HUES64 (cell line): ENCODE measurements around the gene CDKL1.
A peak's percentile ranks its signal among the peaks of the same experiment; 100 is the strongest.

Experiments
- H3K27ac ChIP-seq: 2 replicates; pipeline ENCODE4 v1.7.0; 2013; ENCODE audit warnings: low read depth, low read length, inconsistent platforms
- H3K27me3 ChIP-seq: 2 replicates; pipeline ENCODE4 v1.6.1; 2013; ENCODE audit warnings: mild to moderate bottlenecking, low read length; ENCODE audit not compliant: insufficient read depth
- H3K36me3 ChIP-seq: 2 replicates; pipeline ENCODE4 v1.6.1; 2013; ENCODE audit warnings: mild to moderate bottlenecking, low read length; ENCODE audit not compliant: insufficient read depth
- H3K4me1 ChIP-seq: 2 replicates; pipeline ENCODE4 v1.6.1; 2013; ENCODE audit warnings: mild to moderate bottlenecking, low read length, moderate library complexity; ENCODE audit not compliant: insufficient read depth
- H3K4me3 ChIP-seq: 2 replicates; pipeline ENCODE4 v1.5.1; 2013; ENCODE audit warnings: mild to moderate bottlenecking, low read length, moderate library complexity
- H3K9ac ChIP-seq: 2 replicates; pipeline ENCODE4 v1.6.1; 2013; ENCODE audit warnings: mild to moderate bottlenecking, low read depth, low read length
- H3K9me3 ChIP-seq: 2 replicates; pipeline ENCODE4 v1.6.1; 2013; ENCODE audit warnings: low read depth, low read length; ENCODE audit not compliant: insufficient read depth
- WGBS: fragments of 150-250, 120-280 bp; methylation state at CpG from one replicate; pipeline ENCODE4 v1.1.7; 2013; ENCODE audit warnings: missing lambda C conversion rate; 5-methylcytosine and 5-hydroxymethylcytosine counted together

The CDKL1 gene

DNA sequence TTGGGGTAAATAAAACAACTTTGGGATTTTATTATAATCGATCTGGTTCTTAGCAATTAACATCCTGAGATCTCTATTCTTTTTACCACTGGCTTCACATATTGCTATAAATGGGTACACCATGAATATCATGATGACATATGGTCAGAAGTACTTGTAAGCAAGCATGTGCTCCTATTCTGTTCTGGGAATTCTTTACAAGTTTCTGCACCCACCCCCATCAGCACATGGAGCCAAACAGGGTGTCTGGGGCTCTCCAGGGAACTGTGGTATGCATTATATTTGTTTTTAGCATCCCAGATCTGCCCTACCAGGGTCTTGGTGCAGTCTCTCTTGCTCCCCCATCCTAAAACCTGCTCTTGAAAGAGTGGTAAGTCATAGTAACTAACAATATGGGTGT lies 53.2 kb downstream of the CDKL1 start:
- Histone ChIP-seq H3K27ac (no peak overlapping the region), H3K36me3 (no peaks in the 10 kb centered on the region), H3K9me3 (no peaks in the 10 kb centered on the region), H3K9ac (no peak overlapping the region), H3K4me3 (no peak overlapping the region), H3K4me1 (peaks cover 12% of the 10 kb centered on the region; the same call in 1 of the 2 replicates), H3K27me3 (no peaks in the 10 kb centered on the region)
- WGBS: no CpG with 5 or more reads among the region's 1 CpG

DNA sequence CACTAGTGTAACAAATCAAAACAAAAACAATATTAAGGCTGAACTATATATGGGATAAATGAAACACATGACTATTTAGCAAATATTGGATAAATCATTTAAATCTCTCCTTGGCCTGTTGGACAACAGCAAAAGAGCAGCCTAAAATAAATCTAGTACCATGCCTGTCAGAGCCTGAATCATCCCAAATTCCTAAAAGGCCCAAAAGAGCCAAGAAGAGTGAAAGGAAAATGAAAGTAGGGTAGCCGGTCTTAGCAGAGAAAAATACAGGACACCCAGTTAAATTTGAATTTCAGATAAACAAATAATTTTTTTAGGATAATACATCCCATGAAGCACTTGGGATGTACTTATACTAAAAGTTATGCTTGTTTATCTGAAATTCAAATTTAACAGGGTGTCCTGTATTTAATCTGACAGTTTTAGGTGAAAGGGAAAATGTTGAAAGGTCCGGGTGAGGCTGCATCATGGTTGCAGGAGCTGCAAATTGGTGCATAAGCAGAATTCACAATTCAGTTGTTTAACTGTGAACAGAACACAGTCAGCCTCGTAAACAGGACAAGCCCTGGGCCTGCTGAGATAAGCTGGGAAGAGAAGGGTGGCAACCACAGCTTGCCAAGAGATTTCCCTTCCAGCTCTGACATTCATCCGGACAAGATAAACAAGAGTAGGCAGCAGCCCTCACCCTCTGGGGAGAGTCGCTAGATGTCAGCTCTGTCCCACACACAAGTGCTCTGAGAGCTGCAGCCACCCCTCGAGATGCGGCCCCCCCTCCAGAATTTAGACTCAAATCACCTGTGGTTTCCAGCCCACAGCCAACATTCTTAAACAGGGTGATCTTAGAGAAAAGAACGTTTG lies 54.2 kb downstream of the CDKL1 start:
- peaks cover 12% of the 10 kb centered on the region; the same call in 1 of the 2 replicates for H3K4me1 ChIP-seq
- H3K27ac ChIP-seq: no peak overlapping the region
- no peak overlapping the region for H3K9ac ChIP-seq
- H3K27me3 ChIP-seq: no peaks in the 10 kb centered on the region
- 39% methylated on average over 7 of the region's 8 CpGs for WGBS
- no peaks in the 10 kb centered on the region for H3K9me3 ChIP-seq
- no peak overlapping the region for H3K4me3 ChIP-seq
- no peaks in the 10 kb centered on the region for H3K36me3 ChIP-seq

DNA sequence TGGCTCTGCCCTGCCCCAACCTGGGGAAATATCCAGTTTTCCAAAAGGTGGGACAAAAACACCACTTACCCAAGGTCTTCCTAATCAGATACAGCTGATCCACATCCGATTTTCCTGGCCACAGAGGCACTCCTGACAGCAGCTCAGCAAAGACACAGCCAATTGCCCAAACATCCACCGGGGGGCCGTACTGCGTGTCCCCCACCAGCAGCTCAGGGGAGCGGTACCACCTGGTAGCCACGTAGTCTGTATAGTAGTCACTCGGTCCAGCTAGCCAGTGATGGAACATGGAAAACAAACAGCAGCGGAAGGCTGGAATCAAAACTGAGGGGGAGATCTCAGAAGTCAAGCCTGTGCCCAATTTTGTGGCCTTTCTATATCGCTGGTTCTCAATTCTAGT lies 55.7 kb downstream of the CDKL1 start:
- Histone ChIP-seq H3K27ac (no peak overlapping the region), H3K9ac (no peak overlapping the region), H3K4me1 (peaks cover 14% of the 10 kb centered on the region), H3K9me3 (no peaks in the 10 kb centered on the region), H3K4me3 (no peak overlapping the region), H3K36me3 (no peaks in the 10 kb centered on the region), H3K27me3 (no peaks in the 10 kb centered on the region)
- WGBS: 78% methylated on average over 9 of the region's 9 CpGs

DNA sequence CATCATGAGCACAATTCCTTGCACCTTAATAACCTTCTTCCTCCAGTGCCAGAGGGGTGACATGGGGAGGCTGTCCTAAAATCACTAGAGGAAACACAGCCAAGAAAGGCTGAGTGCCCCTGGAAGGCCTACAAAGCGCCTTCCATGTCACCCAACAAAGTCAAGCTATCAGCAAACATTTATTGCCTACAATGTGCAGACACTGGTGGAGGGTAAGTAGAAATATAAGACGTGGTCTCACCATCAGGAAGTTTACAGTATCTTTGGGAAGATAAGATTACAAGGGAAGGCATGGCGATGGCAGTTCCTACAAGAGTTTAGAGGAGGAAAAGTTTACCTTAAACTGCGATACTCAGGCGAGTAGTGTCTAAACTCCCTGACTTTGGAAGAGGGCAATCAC lies 56.6 kb downstream of the CDKL1 start:
- H3K4me1 ChIP-seq: peaks cover 23% of the 10 kb centered on the region
- no peak overlapping the region for H3K4me3 ChIP-seq
- WGBS: 90% methylated on average over 5 of the region's 5 CpGs
- H3K9ac ChIP-seq: no peak overlapping the region
- H3K9me3 ChIP-seq: no peaks in the 10 kb centered on the region
- no peak overlapping the region for H3K27ac ChIP-seq
- H3K27me3 ChIP-seq: no peaks in the 10 kb centered on the region
- no peaks in the 10 kb centered on the region for H3K36me3 ChIP-seq

DNA sequence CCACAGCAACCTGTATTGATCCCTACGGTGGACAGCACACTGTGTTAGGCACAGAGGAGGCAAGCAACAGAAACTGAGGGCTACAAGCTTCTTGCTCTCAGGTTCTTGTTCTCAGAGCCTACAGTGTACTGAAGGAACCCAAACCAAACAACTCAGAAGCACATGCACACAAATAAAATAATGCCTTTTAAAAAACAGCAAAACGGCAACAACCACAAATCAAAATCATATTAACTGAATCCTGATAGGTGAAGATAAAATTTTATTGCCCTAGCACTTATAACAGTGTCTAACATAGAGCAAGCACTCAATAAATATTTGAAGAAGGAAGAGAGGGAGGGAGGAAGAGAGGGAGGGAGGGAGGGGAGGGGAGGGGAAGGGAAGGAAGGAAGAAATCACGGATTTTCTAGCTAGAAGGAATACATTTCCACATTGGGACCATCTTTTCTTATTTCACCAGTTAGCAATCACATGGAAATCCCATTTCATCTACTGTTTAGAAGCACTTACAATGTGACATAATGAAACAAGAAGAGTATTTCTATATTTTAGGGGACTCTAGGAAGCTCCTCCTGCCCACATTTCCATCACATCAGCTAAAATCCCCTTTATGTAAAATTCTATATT lies 57.4 kb downstream of the CDKL1 start:
- Histone ChIP-seq H3K9me3 (no peaks in the 10 kb centered on the region), H3K4me1 (peaks cover 31% of the 10 kb centered on the region), H3K27me3 (no peaks in the 10 kb centered on the region), H3K27ac (no peak overlapping the region), H3K9ac (no peak overlapping the region), H3K4me3 (no peak overlapping the region), H3K36me3 (no peaks in the 10 kb centered on the region)
- WGBS: 94% methylated on average over 1 of the region's 3 CpGs

DNA sequence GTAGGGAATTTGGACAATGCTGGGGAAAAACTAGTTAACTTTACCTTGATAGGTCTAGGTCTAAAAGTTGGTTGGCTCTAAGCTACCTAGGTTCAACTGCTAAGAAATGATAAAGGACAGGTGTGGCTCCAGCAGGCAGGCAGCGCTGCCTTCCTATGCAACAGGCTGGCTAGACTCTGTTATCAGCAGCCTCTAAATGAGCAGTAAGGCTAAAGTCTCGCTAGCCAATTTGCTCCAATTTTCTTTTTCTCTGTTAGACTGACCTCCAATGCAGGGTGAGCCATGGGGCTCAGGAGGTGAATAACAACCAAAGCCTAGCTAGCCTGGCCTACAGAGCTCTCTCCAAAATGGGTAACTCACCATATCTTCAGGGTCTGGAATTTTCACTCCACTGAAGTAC lies 58.1 kb downstream of the CDKL1 start:
- no peaks in the 10 kb centered on the region for H3K9me3 ChIP-seq
- H3K4me3 ChIP-seq: no peak overlapping the region
- H3K9ac ChIP-seq: no peak overlapping the region
- WGBS: 92% methylated on average over 2 of the region's 2 CpGs
- H3K27ac ChIP-seq: no peak overlapping the region
- H3K36me3 ChIP-seq: no peaks in the 10 kb centered on the region
- H3K4me1 ChIP-seq: peaks cover 33% of the 10 kb centered on the region
- H3K27me3 ChIP-seq: no peaks in the 10 kb centered on the region

DNA sequence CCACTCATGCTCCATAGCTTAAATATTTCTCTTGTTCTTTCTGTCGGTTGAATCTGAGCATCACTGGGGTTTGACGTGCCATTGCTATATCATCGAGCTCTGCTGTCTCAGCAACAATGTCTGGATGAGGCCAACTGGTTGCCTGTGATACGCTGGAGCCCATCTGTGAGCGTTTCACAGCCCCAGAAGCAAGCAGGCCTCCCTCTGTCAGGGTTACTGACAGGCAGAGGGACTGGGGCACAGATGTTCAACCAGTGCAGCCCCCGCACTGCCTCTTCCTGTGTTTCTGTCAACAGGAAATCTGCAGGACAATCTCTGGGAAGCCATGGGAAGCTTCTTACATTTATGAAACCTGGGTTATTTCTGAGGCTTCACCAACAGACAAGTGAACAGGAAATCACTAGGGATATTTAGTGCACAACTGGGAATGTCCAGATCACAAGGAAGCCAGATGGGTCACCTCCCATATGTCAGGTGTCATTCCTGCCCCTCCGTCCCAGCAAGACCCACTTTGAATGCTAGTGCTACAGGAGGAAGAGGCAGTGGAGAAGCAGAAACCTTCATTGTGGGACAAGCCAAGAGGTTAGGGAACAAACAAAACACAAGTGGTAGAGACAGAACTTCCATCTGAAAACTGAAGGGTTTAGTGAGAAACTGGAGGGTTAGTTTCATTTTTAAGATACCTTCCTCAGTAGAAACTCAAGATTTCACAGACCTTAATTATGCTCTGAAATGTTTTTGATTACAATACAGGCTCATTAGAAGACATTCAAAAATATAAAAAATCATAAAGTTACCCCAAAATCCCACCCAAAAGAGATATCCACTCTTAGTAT lies 60.5 kb downstream of the CDKL1 start:
- WGBS: 75% methylated on average over 7 of the region's 7 CpGs
- Histone ChIP-seq H3K27ac (peak overlapping the region; percentile 78), H3K4me3 (no peak overlapping the region), H3K9ac (peak overlapping the region; percentile 13; the same call in 1 of the 2 replicates), H3K36me3 (0 out of 2 replicates have a peak, but pooled peaks cover 4% of the 10 kb centered on the region), H3K9me3 (no peaks in the 10 kb centered on the region), H3K27me3 (no peaks in the 10 kb centered on the region), H3K4me1 (peaks cover 28% of the 10 kb centered on the region)

DNA sequence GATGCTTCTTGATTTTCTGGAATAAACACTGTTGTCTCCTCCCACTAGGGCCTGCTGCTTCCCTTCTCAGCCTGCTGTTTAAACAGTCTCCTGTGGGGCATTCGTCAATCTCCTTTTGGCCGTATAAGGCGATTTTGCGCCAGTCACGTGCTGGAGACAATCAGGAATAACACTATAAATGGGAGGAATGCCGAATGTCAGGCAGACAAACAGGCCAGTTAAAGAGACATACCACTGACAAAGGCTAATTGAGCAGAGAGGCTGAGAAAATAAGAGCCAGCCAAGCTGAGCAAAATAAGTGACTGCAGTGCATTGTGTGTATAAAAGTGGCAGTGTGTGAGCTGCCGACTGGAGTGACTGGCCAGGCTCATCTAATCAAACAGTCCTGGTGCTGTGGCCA lies 61.3 kb downstream of the CDKL1 start:
- Histone ChIP-seq H3K27me3 (no peaks in the 10 kb centered on the region), H3K27ac (peak overlapping the region; percentile 78), H3K9ac (peak overlapping the region; percentile 13; the same call in 1 of the 2 replicates), H3K36me3 (peaks cover 5% of the 10 kb centered on the region; the same call in 1 of the 2 replicates), H3K4me3 (no peak overlapping the region), H3K4me1 (peaks cover 28% of the 10 kb centered on the region), H3K9me3 (no peaks in the 10 kb centered on the region)
- 56% methylated on average over 7 of the region's 7 CpGs for WGBS

DNA sequence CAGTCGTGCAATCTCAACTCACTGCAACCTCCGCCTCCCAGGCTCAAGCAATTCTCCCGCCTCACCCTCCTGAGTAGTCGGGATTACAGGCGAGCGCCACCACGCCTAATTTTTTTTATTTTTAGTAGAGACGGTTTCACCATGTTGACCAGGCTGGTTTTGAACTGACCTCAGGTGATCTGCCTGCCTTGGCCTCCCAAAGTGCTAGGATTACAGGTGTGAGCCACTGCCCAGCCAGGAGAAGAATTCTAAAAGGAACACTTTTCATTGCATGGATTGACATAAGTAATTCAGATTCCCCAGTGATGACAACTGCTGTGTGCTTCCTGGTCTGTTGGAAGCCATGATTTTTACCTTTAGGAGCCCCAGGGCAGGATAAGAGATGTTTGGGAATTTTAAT lies 62.5 kb downstream of the CDKL1 start:
- H3K4me3 ChIP-seq: no peak overlapping the region
- H3K9ac ChIP-seq: no peak overlapping the region
- 95% methylated on average over 8 of the region's 8 CpGs for WGBS

DNA sequence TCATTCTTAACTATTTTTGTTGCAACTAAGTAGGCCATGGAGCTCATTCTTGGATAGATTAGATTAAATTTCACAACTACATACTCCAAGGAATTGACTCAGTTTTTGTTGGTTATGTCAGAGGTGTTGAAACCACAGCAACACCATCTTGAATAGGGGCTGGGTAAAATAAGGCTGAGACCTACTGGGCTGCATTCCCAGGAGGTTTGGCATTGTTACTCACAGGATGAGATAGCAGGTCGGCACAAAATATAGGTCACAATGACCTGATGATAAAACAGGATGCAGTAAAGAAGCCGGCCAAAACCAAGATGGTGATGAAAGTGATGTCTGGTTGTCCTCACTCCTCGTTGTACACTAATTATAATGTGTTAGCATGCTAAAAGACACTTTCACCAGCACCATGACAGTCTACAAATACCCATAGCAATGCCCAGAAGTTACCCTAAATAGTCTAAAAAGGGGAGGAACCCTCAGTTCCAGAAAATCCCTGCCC lies 63.6 kb downstream of the CDKL1 start:
- WGBS: 85% methylated on average over 3 of the region's 3 CpGs

More for the DNA sequence above, 62.5 kb downstream of the CDKL1 start:
- peaks cover 11% of the 10 kb centered on the region for H3K36me3 ChIP-seq
- no peaks in the 10 kb centered on the region for H3K9me3 ChIP-seq
- peak overlapping the region; percentile 41 for H3K27ac ChIP-seq
- H3K27me3 ChIP-seq: no peaks in the 10 kb centered on the region
- H3K4me1 ChIP-seq: peaks cover 28% of the 10 kb centered on the region

DNA sequence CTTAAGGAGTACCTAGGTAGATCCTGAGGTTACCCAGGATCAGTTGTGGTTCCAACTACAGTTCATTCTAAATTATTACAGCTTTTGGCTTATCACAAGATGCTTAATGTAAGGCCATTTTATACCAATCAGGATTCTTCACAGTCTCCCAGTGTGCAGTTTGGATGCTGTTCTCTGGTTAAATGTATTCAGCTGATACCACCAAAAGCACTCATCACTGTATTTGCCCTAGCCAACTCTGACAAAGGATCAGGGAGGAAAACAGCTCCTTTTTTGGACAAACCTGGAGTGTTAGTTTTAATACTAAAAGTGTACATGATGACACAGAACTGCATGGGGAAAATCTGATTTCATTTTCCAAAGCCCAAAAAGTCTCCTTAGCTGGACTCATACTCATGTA lies 65.1 kb downstream of the CDKL1 start:
- H3K4me3 ChIP-seq: no peak overlapping the region
- peaks cover 19% of the 10 kb centered on the region for H3K36me3 ChIP-seq
- no peaks in the 10 kb centered on the region for H3K9me3 ChIP-seq
- no peak overlapping the region for H3K9ac ChIP-seq
- no peak overlapping the region for H3K27ac ChIP-seq
- peaks cover 28% of the 10 kb centered on the region for H3K4me1 ChIP-seq
- H3K27me3 ChIP-seq: no peaks in the 10 kb centered on the region

More for the DNA sequence above, 63.6 kb downstream of the CDKL1 start:
- peaks cover 28% of the 10 kb centered on the region for H3K4me1 ChIP-seq
- peaks cover 17% of the 10 kb centered on the region for H3K36me3 ChIP-seq
- H3K27ac ChIP-seq: no peak overlapping the region
- H3K9me3 ChIP-seq: no peaks in the 10 kb centered on the region
- no peak overlapping the region for H3K9ac ChIP-seq
- no peak overlapping the region for H3K4me3 ChIP-seq
- H3K27me3 ChIP-seq: no peaks in the 10 kb centered on the region
